Midbrain (tissue), 1 donor: Measurements from ENCODE around the gene KLRC3.
"Not testable (repeated sequence)": the region's sequence is repeated elsewhere in the genome, so short reads cannot be mapped to it uniquely, and the experiment has no call there.

ENCODE experiments used
- DNase-seq: peaks from one replicate; lab custom pipeline; 2025; lab: John Stamatoyannopoulos, UW

KLRC3 gene

GRCh38 chr12:10420334-10420733 lies at the start of gene KLRC3:
Gene KLRC3, minus strand, starts transcription at chr12:10420595. Its CDS starts 45 bp downstream, at chr12:10420550.
- not testable (repeated sequence) for DNase-seq

GRCh38 chr12:10469701-10470100 lies 49.3 kb upstream of the KLRC3 start:
- no peak for DNase-seq

GRCh38 chr12:10466311-10466710 lies 45.9 kb upstream of the KLRC3 start:
- DNase-seq, result no peak

GRCh38 chr12:10457760-10458159 lies 37.4 kb upstream of the KLRC3 start:
- no peak for DNase-seq

- no peak for DNase-seq
Observed at GRCh38 chr12:10456856-10457255, 36.5 kb upstream of the KLRC3 start.

- DNase-seq, result no peak
Observed at GRCh38 chr12:10455766-10456165, 35.4 kb upstream of the KLRC3 start.

- DNase-seq, result no peak
Observed at GRCh38 chr12:10454531-10454930, 34.1 kb upstream of the KLRC3 start.

GRCh38 chr12:10453156-10453555 lies 32.8 kb upstream of the KLRC3 start, which contains the start of gene KLRC1:
Gene KLRC1, minus strand, starts transcription at chr12:10453377. Its CDS starts 2,221 bp downstream, at chr12:10451156.
- no peak for DNase-seq

GRCh38 chr12:10448236-10448635 lies 27.8 kb upstream of the KLRC3 start:
- DNase-seq, result no peak

GRCh38 chr12:10446052-10446451 lies 25.7 kb upstream of the KLRC3 start:
- not testable (repeated sequence) for DNase-seq

- DNase-seq, result not testable (repeated sequence)
Observed at GRCh38 chr12:10441144-10441543, 20.7 kb upstream of the KLRC3 start.

- DNase-seq, result not testable (repeated sequence)
Observed at GRCh38 chr12:10439608-10440274, 19.3 kb upstream of the KLRC3 start.

GRCh38 chr12:10437601-10438000 lies 17.2 kb upstream of the KLRC3 start:
- DNase-seq, result not testable (repeated sequence)

- not testable (repeated sequence) for DNase-seq
Observed at GRCh38 chr12:10435816-10436215, 15.4 kb upstream of the KLRC3 start, which contains the start of gene KLRC2. Gene KLRC2, minus strand, starts transcription at chr12:10436010. Its CDS starts 24 bp downstream, at chr12:10435986.

GRCh38 chr12:10430623-10431022 lies 10.2 kb upstream of the KLRC3 start:
- DNase-seq, result not testable (repeated sequence)

- DNase-seq, result not testable (repeated sequence)
Observed at GRCh38 chr12:10425938-10426337, 5.5 kb upstream of the KLRC3 start.

- not testable (repeated sequence) for DNase-seq
Observed at GRCh38 chr12:10424260-10424899, 4.0 kb upstream of the KLRC3 start.

- DNase-seq, result not testable (repeated sequence)
Observed at GRCh38 chr12:10422159-10422558, 1.8 kb upstream of the KLRC3 start.

- DNase-seq, result no peak
Observed at GRCh38 chr12:10409392-10409791, 11.0 kb downstream of the KLRC3 start, which contains the start of gene KLRC4. Gene KLRC4, minus strand, starts transcription at chr12:10409757. Its CDS starts 182 bp downstream, at chr12:10409575.

GRCh38 chr12:10408842-10409241 lies 11.6 kb downstream of the KLRC3 start:
- no peak for DNase-seq

- DNase-seq, result no peak
Observed at GRCh38 chr12:10406725-10407124, 13.7 kb downstream of the KLRC3 start.

- DNase-seq, result no peak
Observed at GRCh38 chr12:10405294-10405693, 15.1 kb downstream of the KLRC3 start.

GRCh38 chr12:10404798-10405197 lies 15.6 kb downstream of the KLRC3 start:
- DNase-seq, result no peak
